SU-DHL-6 (cell line): ENCODE data around the gene KLHDC8A.

ENCODE experiments used
- EZH2phosphoT487 ChIP-seq: fragments of 200-600 bp; sonication (generic), shearing (Covaris generic); conservative IDR thresholded peaks from 2 replicates; pipeline ENCODE4 v1.6.1; 2018; ENCODE audit warnings: mild to moderate bottlenecking, antibody characterized with exemption, low read length, moderate library complexity, mixed read lengths
- TF ChIP-seq, protein P1 (sequence below): fragments of 200-600 bp; sonication (generic); IDR thresholded peaks from one replicate; pipeline ENCODE4 v1.5.1; 2017; ENCODE audit warnings: antibody characterized with exemption, mild to moderate bottlenecking, low read length, moderate library complexity; ENCODE audit not compliant: insufficient read depth, poor library complexity, severe bottlenecking

- TF ChIP-seq, protein P1, sequence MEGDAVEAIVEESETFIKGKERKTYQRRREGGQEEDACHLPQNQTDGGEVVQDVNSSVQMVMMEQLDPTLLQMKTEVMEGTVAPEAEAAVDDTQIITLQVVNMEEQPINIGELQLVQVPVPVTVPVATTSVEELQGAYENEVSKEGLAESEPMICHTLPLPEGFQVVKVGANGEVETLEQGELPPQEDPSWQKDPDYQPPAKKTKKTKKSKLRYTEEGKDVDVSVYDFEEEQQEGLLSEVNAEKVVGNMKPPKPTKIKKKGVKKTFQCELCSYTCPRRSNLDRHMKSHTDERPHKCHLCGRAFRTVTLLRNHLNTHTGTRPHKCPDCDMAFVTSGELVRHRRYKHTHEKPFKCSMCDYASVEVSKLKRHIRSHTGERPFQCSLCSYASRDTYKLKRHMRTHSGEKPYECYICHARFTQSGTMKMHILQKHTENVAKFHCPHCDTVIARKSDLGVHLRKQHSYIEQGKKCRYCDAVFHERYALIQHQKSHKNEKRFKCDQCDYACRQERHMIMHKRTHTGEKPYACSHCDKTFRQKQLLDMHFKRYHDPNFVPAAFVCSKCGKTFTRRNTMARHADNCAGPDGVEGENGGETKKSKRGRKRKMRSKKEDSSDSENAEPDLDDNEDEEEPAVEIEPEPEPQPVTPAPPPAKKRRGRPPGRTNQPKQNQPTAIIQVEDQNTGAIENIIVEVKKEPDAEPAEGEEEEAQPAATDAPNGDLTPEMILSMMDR, result no peak
- no peak for TF ChIP-seq EZH2phosphoT487
Observed at GRCh38 chr1:205312866-205313562, 43.7 kb downstream of the KLHDC8A start.
